AG04450 (cell line): ENCODE measurements around the gene FCRL3. TPM values are rescaled to one million over a fixed set of nuclear protein-coding genes. Genes with fewer than 3 reads are reported as not detected.

Source experiments
- CTCF ChIA-PET: fragments of 300-600, 350-600 bp; formaldehyde crosslinking; extraction: SDS; loops from one replicate; lab custom pipeline; 2022; ENCODE audit warnings: antibody characterized with exemption, inconsistent platforms; lab: Charles Lee
- POLR2A ChIA-PET: fragments of 350-600 bp; formaldehyde crosslinking; extraction: SDS; loops from one replicate; lab custom pipeline; 2021; ENCODE audit warnings: antibody characterized with exemption, inconsistent platforms; lab: Yijun Ruan, JAX
- DNase-seq: peaks from one replicate; pipeline ENCODE4 v3.0.0-alpha.2; 2011; ENCODE audit warnings: low read depth, low spot score
- H3K27ac ChIP-seq: one replicate; pipeline ENCODE4 v1.5.1; 2012; ENCODE audit warnings: low read depth, low read length, control low read depth
- H3K27me3 ChIP-seq: one replicate; pipeline ENCODE4 v1.6.0; 2012; ENCODE audit warnings: low read length; ENCODE audit not compliant: control insufficient read depth, insufficient read depth
- H3K4me3 ChIP-seq: 2 replicates; pipeline ENCODE4 v1.5.1; 2011; ENCODE audit warnings: mild to moderate bottlenecking, low read depth, low read length, control low read depth
- H3K9me3 ChIP-seq: 2 replicates; pipeline ENCODE4 v1.5.1; 2012; ENCODE audit warnings: low read length; ENCODE audit not compliant: control insufficient read depth, insufficient read depth
- CTCF ChIP-seq: IDR thresholded peaks from 2 replicates; pipeline ENCODE4 v1.5.1; 2011; ENCODE audit warnings: low read depth, low read length, control low read depth, inconsistent platforms
- polyA plus RNA-seq: library from polyadenylated mRNA; depleted of rRNA; stranded (reverse); fragments of >200 nt; gene quantifications from 2 replicates; pipeline ENCODE4 v1.2.3, GENCODE V29; 2011

FCRL3 gene
- polyA plus RNA-seq, 1 experiment: not detected

- Histone ChIP-seq H3K27me3 (no peaks in the 10 kb centered on the region), H3K4me3 (no peak overlapping the region), H3K9me3 (no peaks in the 10 kb centered on the region), H3K27ac (no peak overlapping the region)
- TF ChIP-seq CTCF: peak; percentile 55
- no peak for DNase-seq
- ChIA-PET CTCF (interaction anchor here (0.7 to 2.6 kb wide), 6 partner anchors 9 to 353 kb away, joined by 3 to 11 read pairs (median 4); partner anchors contain the start of gene FCRL3), POLR2A (no interaction called here)
These were observed 9.2 kb downstream of the FCRL3 start for GRCh38 chr1:157691285-157691920.

GRCh38 chr1:157682710-157683437, 17.7 kb downstream of the FCRL3 start:
- ChIA-PET POLR2A (no interaction called here), CTCF (no interaction called here)
- no peak for DNase-seq
- no peak for TF ChIP-seq CTCF
- Histone ChIP-seq H3K9me3 (no peaks in the 10 kb centered on the region), H3K4me3 (no peak overlapping the region), H3K27me3 (no peaks in the 10 kb centered on the region), H3K27ac (no peak overlapping the region)

- no peak for DNase-seq
- ChIA-PET POLR2A (no interaction called here), CTCF (no interaction called here)
- no peak overlapping the region for H3K27ac ChIP-seq
- TF ChIP-seq CTCF: no peak
- no peak overlapping the region for H3K4me3 ChIP-seq
- no peaks in the 10 kb centered on the region for H3K27me3 ChIP-seq
- H3K9me3 ChIP-seq: no peaks in the 10 kb centered on the region
These were observed 21.8 kb downstream of the FCRL3 start for GRCh38 chr1:157678721-157679120.

GRCh38 chr1:157673008-157673407, 27.6 kb downstream of the FCRL3 start:
- ChIA-PET CTCF (no interaction called here), POLR2A (no interaction called here)
- Histone ChIP-seq H3K9me3 (no peaks in the 10 kb centered on the region), H3K27me3 (no peaks in the 10 kb centered on the region), H3K4me3 (no peak overlapping the region), H3K27ac (no peak overlapping the region)
- no peak for DNase-seq
- no peak for TF ChIP-seq CTCF

- no peak for DNase-seq
- Histone ChIP-seq H3K27ac (no peak overlapping the region), H3K27me3 (no peaks in the 10 kb centered on the region), H3K4me3 (no peak overlapping the region), H3K9me3 (no peaks in the 10 kb centered on the region)
- POLR2A ChIA-PET: no interaction called here
- no peak for TF ChIP-seq CTCF
- CTCF ChIA-PET: no interaction called here
These were observed 28.7 kb downstream of the FCRL3 start for GRCh38 chr1:157671895-157672294.
